Inflammatory macrophage (primary cell): ENCODE results near the gene FOXP1.
A peak's percentile ranks its signal among the peaks of the same experiment; 100 is the strongest.

Source experiments
- DNase-seq, 2 donors: peaks; one replicate each; pipeline ENCODE4 v3.0.0-alpha.2; 2020 to 2022

The FOXP1 gene

GRCh38 chr3:71228156-71228866 is 355.2 kb downstream of the FOXP1 start:
- DNase-seq: no peak

GRCh38 chr3:71227270-71227661 is 356.3 kb downstream of the FOXP1 start:
- DNase-seq: peak in 1 of 2 donors; percentile 8

- DNase-seq: peak; percentile 20 to 25
These were observed 356.8 kb downstream of the FOXP1 start for GRCh38 chr3:71226565-71227269.

- no peak for DNase-seq
These were observed 357.5 kb downstream of the FOXP1 start for GRCh38 chr3:71225951-71226564.

- DNase-seq: no peak
These were observed 358.4 kb downstream of the FOXP1 start for GRCh38 chr3:71225002-71225684.

- no peak for DNase-seq
These were observed 363.5 kb downstream of the FOXP1 start for GRCh38 chr3:71219744-71220638.

GRCh38 chr3:71218508-71218907 is 365.0 kb downstream of the FOXP1 start:
- no peak for DNase-seq

- no peak for DNase-seq
These were observed 365.8 kb downstream of the FOXP1 start for GRCh38 chr3:71217640-71218222.

- no peak for DNase-seq
These were observed 368.2 kb downstream of the FOXP1 start for GRCh38 chr3:71215351-71215750.

- DNase-seq: no peak
These were observed 368.7 kb downstream of the FOXP1 start for GRCh38 chr3:71214797-71215196.

- DNase-seq: no peak
These were observed 369.5 kb downstream of the FOXP1 start for GRCh38 chr3:71214016-71214415.

- no peak for DNase-seq
These were observed 372.4 kb downstream of the FOXP1 start for GRCh38 chr3:71211083-71211482.

- DNase-seq: peak; percentile 82 to 87
These were observed 373.1 kb downstream of the FOXP1 start for GRCh38 chr3:71210257-71211007.

GRCh38 chr3:71208211-71209095 is 375.1 kb downstream of the FOXP1 start:
- no peak for DNase-seq

- DNase-seq: no peak
These were observed 375.9 kb downstream of the FOXP1 start for GRCh38 chr3:71207632-71208031.

- no peak for DNase-seq
These were observed 377.0 kb downstream of the FOXP1 start for GRCh38 chr3:71206305-71207165.

- DNase-seq: no peak
These were observed 379.6 kb downstream of the FOXP1 start for GRCh38 chr3:71203727-71204488.
